ENCODE data around the gene LY86. TPM values are rescaled to one million over a fixed set of nuclear protein-coding genes. Genes with fewer than 3 reads are reported as not detected.

LY86 gene
- total RNA-seq, 1 donor from 2014 or later = not detected

DNA sequence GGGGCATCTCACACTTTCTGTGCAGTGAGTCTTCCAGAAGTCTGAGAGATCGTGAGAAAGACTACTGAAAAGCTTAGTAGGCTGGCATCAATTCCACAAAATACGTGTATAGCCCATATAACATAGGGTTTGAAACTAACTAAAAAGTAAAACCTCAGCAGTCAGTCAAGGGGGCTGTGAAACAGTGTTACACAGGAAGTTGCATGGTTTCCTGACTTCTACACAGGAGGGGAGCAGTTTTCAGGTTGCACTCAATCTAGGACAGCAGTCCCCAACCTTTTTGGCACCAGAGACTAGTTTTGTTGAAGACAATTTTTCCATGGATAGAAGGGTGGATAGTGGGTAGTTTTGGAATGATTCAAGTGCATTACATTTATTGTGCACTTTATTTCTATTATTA lies 4.7 kb upstream of the LY86 start:
- Mint-ChIP-seq H3K36me3 (peaks cover 5% of the 10 kb centered on the region), H3K9me3 (peaks cover 17% of the 10 kb centered on the region), H3K27ac (peak overlapping the region; percentile 12), H3K4me3 (no peak overlapping the region), H3K27me3 (ENCODE audit: low read depth) (peaks cover 4% of the 10 kb centered on the region), H3K4me1 (peaks cover 27% of the 10 kb centered on the region)
- no peak for DNase-seq (ENCODE audit: low spot score in 2 of 2, unreplicated experiment in 2 of 2)
- no peak for TF ChIP-seq CTCF (IDR thresholded peaks at IDR 0.05; ENCODE audit: unreplicated experiment)

DNA sequence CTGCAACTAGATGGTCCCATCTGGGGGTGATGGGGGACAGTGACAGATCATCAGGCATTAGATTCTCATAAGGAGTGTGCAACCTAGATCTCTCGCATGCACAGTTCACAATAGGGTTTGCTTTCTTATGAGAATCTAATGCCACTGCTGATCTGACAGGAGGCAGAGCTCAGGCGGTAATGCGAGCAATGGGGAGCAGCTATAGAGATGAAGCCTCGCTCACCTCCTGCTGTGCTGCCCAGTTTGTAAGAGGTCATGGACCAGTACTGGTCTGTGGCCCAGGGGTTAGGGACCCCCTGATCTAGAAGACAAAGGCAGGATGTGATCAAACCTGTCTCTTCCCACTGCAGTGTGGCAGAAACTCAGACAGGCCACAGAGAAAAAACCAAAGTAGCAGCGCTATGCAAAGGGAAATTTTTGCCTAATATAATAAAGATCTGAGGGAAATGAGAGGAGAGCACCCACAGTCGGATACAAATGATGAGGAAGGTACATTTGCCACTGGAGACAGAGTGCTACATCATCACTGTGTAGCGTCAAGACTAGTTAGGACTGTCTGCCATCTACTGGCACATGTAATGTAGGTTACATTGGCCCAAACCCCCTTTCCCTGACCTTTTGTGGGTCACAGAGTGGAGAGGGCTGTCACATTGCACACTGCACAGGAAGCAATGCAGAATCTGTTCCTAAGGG lies 4.1 kb upstream of the LY86 start:
- peaks cover 12% of the 10 kb centered on the region for H3K9me3 Mint-ChIP-seq
- H3K27ac Mint-ChIP-seq = no peak overlapping the region
- TF ChIP-seq CTCF (IDR thresholded peaks at IDR 0.05; ENCODE audit: unreplicated experiment) = no peak
- peaks cover 4% of the 10 kb centered on the region for H3K36me3 Mint-ChIP-seq
- peaks cover 23% of the 10 kb centered on the region for H3K4me1 Mint-ChIP-seq
- no peak overlapping the region for H3K4me3 Mint-ChIP-seq
- no peak for DNase-seq (ENCODE audit: low spot score in 2 of 2, unreplicated experiment in 2 of 2)
- H3K27me3 Mint-ChIP-seq (ENCODE audit: low read depth) = peaks cover 1% of the 10 kb centered on the region

GRCh38 chr6:6585003-6585311 lies 3.6 kb upstream of the LY86 start:
- Mint-ChIP-seq H3K4me3 (no peak overlapping the region), H3K4me1 (peaks cover 23% of the 10 kb centered on the region), H3K9me3 (peaks cover 7% of the 10 kb centered on the region), H3K27me3 (ENCODE audit: low read depth) (no peaks in the 10 kb centered on the region), H3K36me3 (no peaks in the 10 kb centered on the region), H3K27ac (no peak overlapping the region)
- no peak for DNase-seq (ENCODE audit: low spot score in 2 of 2, unreplicated experiment in 2 of 2)
- TF ChIP-seq CTCF (IDR thresholded peaks at IDR 0.05; ENCODE audit: unreplicated experiment) = no peak

DNA sequence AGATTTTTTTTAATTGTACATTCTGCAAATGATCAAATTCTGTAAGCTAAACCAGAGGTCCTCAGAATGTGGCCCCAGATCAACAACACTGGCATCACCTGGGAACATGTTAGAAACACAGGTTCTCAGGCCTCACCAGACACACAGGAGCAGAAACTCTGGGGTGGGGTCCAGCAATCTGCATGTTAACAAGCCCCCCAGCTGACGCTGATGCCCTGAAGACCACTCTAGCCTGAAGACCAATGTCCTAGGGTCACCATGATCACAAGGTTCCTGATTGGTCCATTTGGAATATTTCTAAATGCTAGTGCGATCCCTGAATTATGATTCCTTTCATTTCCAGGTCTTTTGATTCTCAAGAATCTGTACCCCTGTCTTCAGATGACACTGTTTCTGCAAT lies 2.4 kb upstream of the LY86 start:
- Mint-ChIP-seq H3K27me3 (ENCODE audit: low read depth) (no peaks in the 10 kb centered on the region), H3K27ac (no peak overlapping the region), H3K9me3 (no peaks in the 10 kb centered on the region), H3K4me3 (no peak overlapping the region), H3K4me1 (peaks cover 23% of the 10 kb centered on the region), H3K36me3 (no peaks in the 10 kb centered on the region)
- DNase-seq (ENCODE audit: low spot score in 2 of 2, unreplicated experiment in 2 of 2) = no peak
- TF ChIP-seq CTCF (IDR thresholded peaks at IDR 0.05; ENCODE audit: unreplicated experiment) = no peak

DNA sequence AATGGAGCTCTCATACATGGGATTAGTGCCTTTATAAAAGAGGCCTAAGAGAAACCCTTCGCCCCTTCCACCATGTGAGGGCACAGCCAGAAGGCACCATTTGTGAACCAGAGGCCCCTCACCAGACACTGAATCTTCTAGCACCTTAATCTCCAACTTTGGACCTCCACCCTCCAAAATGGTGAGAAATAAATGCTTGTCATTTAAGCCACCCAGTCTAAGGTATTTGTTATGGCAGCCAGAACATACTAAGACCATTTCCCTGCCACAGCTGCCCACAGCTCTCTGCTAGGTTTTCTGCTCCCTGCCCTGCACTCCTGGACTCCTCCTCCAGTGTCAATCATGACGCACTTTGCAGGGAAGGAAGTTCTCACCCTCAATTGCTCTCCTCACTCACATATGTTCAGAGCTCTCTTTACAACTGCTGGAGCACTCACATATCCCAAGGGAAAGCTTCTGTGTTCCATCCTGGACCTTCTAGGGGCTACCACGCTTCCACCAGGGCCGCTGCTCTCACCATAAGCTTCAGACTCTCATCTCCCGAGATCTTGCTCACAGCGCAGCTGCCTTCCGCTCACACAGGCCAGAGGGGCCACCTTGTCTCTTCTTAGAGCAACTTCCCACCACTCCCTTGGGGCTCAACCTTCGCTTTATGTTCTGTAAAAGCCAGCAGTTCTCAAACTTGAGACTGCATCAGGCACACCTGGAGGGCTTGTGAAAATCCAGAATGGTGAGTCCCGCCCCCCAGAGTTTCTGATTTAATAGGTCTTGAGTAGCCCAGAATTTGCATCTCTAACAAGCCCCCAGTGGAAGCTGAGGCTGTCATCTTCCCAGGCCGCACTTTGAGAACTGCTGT lies 1.6 kb upstream of the LY86 start:
- DNase-seq (ENCODE audit: low spot score in 2 of 2, unreplicated experiment in 2 of 2) = no peak
- no peak overlapping the region for H3K27ac Mint-ChIP-seq
- peaks cover 22% of the 10 kb centered on the region for H3K4me1 Mint-ChIP-seq
- no peaks in the 10 kb centered on the region for H3K36me3 Mint-ChIP-seq
- H3K9me3 Mint-ChIP-seq = no peaks in the 10 kb centered on the region
- no peak for TF ChIP-seq CTCF (IDR thresholded peaks at IDR 0.05; ENCODE audit: unreplicated experiment)
- H3K4me3 Mint-ChIP-seq = no peak overlapping the region
- H3K27me3 Mint-ChIP-seq (ENCODE audit: low read depth) = no peaks in the 10 kb centered on the region

All from mesothelial cell of epicardium (in vitro differentiated cells).